Urinary bladder (tissue), 4 donors: ENCODE results near the gene TNIK. TPM values are rescaled to one million over a fixed set of nuclear protein-coding genes. Genes with fewer than 3 reads are reported as not detected.

Experiments
- DNase-seq: peaks from one replicate; pipeline ENCODE4 v3.0.0-alpha.2; 2015; ENCODE audit errors: extremely low spot score
- H3K27ac ChIP-seq: one replicate; pipeline ENCODE4 v1.5.1; 2013; ENCODE audit warnings: low read depth, mild to moderate bottlenecking, moderate library complexity
- H3K36me3 ChIP-seq: one replicate; pipeline ENCODE4 v1.6.1; 2013; ENCODE audit warnings: mild to moderate bottlenecking, moderate library complexity; ENCODE audit not compliant: insufficient read depth
- H3K4me1 ChIP-seq: one replicate; pipeline ENCODE4 v1.6.1; 2013; ENCODE audit warnings: mild to moderate bottlenecking, moderate library complexity; ENCODE audit not compliant: insufficient read depth
- H3K4me3 ChIP-seq: one replicate; pipeline ENCODE4 v1.5.1; 2013; ENCODE audit warnings: low read depth, low read length
- WGBS: extraction: QIAGEN DNeasy Blood & Tissue Kit; methylation state at CpG from one replicate; pipeline ENCODE4 v1.1.7; 2013; 5-methylcytosine and 5-hydroxymethylcytosine counted together
- polyA plus RNA-seq: library from polyadenylated mRNA; stranded (reverse); fragments of 200-250 nt; gene quantifications from one replicate; pipeline ENCODE4 v1.2.3, GENCODE V29; 2013
- total RNA-seq: library from RNA; depleted of rRNA; stranded (reverse); fragments of >200 nt; gene quantifications from one replicate; pipeline ENCODE4 v1.2.3, GENCODE V29; 2014
- donor health status: healthy with polysubstance abuse.
- donor health status: healthy.

Gene TNIK
- total and polyA plus RNA-seq, 2 donors = 6.5 to 26.6 TPM

DNA sequence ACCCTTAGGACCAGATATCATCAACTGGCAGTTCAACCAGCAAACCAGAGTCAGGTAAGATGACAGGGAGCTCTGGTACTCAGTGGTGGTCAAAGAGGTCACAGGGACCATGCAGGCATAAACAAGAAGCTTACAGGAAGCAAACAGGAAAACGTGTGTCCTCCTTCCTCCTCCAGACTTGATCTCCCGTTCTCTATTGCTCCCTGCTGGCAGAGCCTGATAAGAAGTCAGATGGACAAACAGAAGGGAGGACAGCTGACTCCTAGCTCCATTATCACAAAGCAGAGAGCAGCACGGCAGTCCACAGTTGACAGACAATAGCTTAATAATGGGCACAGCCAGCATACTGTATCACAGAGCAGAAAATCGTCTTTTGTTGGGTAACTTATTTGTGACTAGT is 277.2 kb downstream of the TNIK start:
- WGBS = 65% methylated on average over 4 of the region's 4 CpGs
- no peak overlapping the region for H3K27ac ChIP-seq
- H3K36me3 ChIP-seq = no peaks in the 10 kb centered on the region
- no peaks in the 10 kb centered on the region for H3K4me1 ChIP-seq
- H3K4me3 ChIP-seq = no peak overlapping the region
- no peak for DNase-seq

DNA sequence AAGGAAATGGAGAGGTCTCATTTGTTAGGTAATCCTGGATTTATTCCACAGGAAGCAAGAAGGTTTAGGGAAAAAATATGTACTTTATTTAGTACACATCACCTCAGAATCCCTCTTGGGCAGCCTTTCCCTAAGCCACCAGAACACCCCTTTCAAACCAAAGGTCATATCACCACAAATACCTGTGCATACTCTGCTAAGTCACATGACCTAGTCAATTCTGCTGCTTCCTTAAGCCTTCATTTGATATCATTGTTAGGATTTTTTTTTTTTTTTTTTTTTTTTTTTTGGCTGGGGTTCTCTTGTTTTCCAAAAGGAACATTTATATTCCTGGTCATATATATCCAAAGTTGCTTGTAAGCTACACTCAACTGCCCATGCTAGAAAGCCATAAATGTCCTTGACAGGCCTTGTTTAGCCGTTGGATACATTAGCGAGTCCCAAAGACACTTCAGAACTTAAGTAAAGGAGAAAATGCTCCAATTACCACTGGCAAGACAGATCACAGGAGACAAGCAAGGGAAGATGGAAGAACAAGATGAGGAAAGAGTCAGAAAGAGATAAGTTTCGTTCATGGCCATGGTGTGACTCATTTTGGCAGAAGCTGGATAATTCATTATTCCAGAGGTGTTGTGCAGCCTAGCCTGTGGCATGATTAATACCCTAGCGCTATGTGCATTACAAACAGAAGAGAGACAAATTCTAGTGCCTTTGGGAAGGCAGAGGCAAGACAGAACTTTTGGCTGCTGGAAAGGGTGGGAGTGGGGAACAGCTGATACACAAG is 278.1 kb downstream of the TNIK start:
- H3K4me1 ChIP-seq = no peaks in the 10 kb centered on the region
- no peaks in the 10 kb centered on the region for H3K36me3 ChIP-seq
- no peak for DNase-seq
- H3K4me3 ChIP-seq = no peak overlapping the region
- WGBS = 91% methylated on average over 4 of the region's 4 CpGs
- no peak overlapping the region for H3K27ac ChIP-seq

GRCh38 chr3:171178714-171179113 is 281.5 kb downstream of the TNIK start:
- no peak for DNase-seq
- no peaks in the 10 kb centered on the region for H3K4me1 ChIP-seq
- no peak overlapping the region for H3K27ac ChIP-seq
- no peaks in the 10 kb centered on the region for H3K36me3 ChIP-seq
- H3K4me3 ChIP-seq = no peak overlapping the region

DNA sequence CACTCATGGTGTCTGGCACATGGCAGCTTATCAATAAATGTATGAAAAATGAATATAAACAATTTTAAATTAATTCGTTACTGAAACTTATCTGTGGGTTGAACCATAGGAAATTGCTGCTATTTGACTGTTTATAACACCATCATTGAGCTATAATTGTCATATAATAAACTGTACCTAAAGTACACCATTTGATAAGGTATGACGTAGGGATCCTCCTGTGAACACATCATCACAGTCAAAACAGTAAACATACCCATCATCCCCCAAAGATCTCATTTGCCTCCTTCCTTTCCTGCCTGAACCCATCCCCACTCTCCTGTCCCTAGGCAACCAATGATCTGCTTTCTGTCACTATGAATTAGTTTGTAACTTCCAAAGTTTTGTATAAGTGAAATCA is 282.7 kb downstream of the TNIK start:
- Histone ChIP-seq H3K27ac (no peak overlapping the region), H3K4me3 (no peak overlapping the region), H3K4me1 (no peaks in the 10 kb centered on the region), H3K36me3 (no peaks in the 10 kb centered on the region)
- WGBS = 88% methylated on average over 2 of the region's 2 CpGs
- no peak for DNase-seq

GRCh38 chr3:171177056-171177455 is 283.1 kb downstream of the TNIK start:
- Histone ChIP-seq H3K36me3 (no peaks in the 10 kb centered on the region), H3K27ac (no peak overlapping the region), H3K4me1 (no peaks in the 10 kb centered on the region)

DNA sequence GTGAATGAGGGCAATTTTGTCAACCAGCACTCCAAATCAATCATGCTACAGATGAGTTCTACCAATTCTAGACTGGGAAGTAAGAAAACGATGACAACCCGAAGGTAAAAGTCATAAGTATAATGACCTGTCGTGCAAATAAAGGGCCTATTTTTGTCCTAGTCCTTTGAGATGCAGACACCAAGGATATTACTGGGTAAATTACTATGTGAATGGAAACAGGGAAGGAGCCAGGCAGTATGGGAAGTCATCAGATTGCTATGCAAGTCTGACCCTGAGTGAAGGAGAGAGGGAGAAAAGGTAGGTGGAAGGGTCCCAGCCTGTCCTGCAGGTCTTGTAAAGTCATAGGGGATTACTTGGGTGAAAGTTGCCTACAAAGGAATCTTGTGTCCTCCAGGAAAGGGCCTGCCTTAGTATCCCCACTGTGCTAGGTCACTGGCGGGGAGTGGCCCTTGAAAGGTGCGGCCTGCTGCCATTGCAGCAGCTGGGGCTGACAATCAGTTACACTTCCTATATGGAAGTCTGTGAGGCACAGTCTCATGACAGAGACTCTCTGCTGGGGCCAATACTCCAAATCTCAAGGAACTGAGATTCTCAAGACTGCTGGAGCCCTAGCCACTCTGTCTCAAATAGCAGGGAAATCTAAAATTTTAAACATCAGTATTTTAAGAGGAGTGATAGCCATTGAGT is 283.8 kb downstream of the TNIK start:
- DNase-seq = no peak
- peak overlapping the region; percentile 11 for H3K27ac ChIP-seq
- no peaks in the 10 kb centered on the region for H3K4me1 ChIP-seq
- H3K4me3 ChIP-seq = no peak overlapping the region
- H3K36me3 ChIP-seq = no peaks in the 10 kb centered on the region
- 61% methylated on average over 5 of the region's 5 CpGs for WGBS

More at GRCh38 chr3:171177056-171177455, 283.1 kb downstream of the TNIK start:
- no peak for DNase-seq
- WGBS = 93% methylated on average over 3 of the region's 3 CpGs
- H3K4me3 ChIP-seq = no peak overlapping the region

- DNase-seq = no peak
- Histone ChIP-seq H3K4me3 (no peak overlapping the region), H3K36me3 (no peaks in the 10 kb centered on the region), H3K4me1 (no peaks in the 10 kb centered on the region), H3K27ac (no peak overlapping the region)
- WGBS = 25% methylated on average over 7 of the region's 7 CpGs
These were observed 284.4 kb downstream of the TNIK start for GRCh38 chr3:171175741-171176234.

GRCh38 chr3:171173736-171174135 is 286.5 kb downstream of the TNIK start:
- Histone ChIP-seq H3K27ac (no peak overlapping the region), H3K4me3 (no peak overlapping the region)
- 85% methylated on average over 6 of the region's 6 CpGs for WGBS

DNA sequence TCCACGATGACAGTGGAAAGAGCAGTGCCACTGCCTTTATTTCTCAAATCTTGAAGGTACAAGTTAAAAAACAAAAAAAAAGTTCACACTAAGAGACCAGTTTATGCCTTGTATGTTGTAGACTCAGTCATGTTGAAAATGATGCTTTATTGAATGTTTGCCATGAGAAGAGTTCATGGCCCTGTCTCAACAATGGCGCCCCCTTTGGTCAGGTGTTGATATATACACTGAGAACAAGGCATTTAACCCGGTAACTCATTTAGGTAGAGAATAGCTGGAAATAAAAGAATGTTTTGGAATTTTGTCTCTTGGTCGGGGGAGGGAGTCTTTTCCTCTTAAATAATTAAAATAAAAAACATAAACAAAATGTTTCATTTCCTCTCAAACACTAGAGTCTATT is 288.1 kb downstream of the TNIK start:
- Histone ChIP-seq H3K4me1 (no peaks in the 10 kb centered on the region), H3K36me3 (no peaks in the 10 kb centered on the region), H3K4me3 (no peak overlapping the region), H3K27ac (no peak overlapping the region)
- no peak for DNase-seq
- 85% methylated on average over 4 of the region's 4 CpGs for WGBS

More at GRCh38 chr3:171173736-171174135, 286.5 kb downstream of the TNIK start:
- H3K36me3 ChIP-seq = no peaks in the 10 kb centered on the region
- no peaks in the 10 kb centered on the region for H3K4me1 ChIP-seq
- no peak for DNase-seq

- no peak overlapping the region for H3K4me3 ChIP-seq
- no peaks in the 10 kb centered on the region for H3K36me3 ChIP-seq
- no peak for DNase-seq
- H3K4me1 ChIP-seq = no peaks in the 10 kb centered on the region
- WGBS = 95% methylated on average over 1 of the region's 1 CpG
- H3K27ac ChIP-seq = no peak overlapping the region
These were observed 290.3 kb downstream of the TNIK start for GRCh38 chr3:171169866-171170265.

- Histone ChIP-seq H3K36me3 (no peaks in the 10 kb centered on the region), H3K4me3 (no peak overlapping the region), H3K27ac (no peak overlapping the region), H3K4me1 (no peaks in the 10 kb centered on the region)
- DNase-seq = no peak
- 73% methylated on average over 2 of the region's 2 CpGs for WGBS
These were observed 290.8 kb downstream of the TNIK start for GRCh38 chr3:171169443-171169842.

GRCh38 chr3:171168551-171168950 is 291.7 kb downstream of the TNIK start:
- no peak overlapping the region for H3K27ac ChIP-seq
- DNase-seq = no peak
- H3K36me3 ChIP-seq = no peaks in the 10 kb centered on the region
- WGBS = 97% methylated on average over 4 of the region's 4 CpGs
- H3K4me1 ChIP-seq = no peaks in the 10 kb centered on the region
- no peak overlapping the region for H3K4me3 ChIP-seq

GRCh38 chr3:171168086-171168485 is 292.1 kb downstream of the TNIK start:
- 82% methylated on average over 5 of the region's 5 CpGs for WGBS
- Histone ChIP-seq H3K4me3 (no peak overlapping the region), H3K27ac (no peak overlapping the region), H3K4me1 (no peaks in the 10 kb centered on the region), H3K36me3 (no peaks in the 10 kb centered on the region)
- no peak for DNase-seq

- H3K4me1 ChIP-seq = no peaks in the 10 kb centered on the region
- no peaks in the 10 kb centered on the region for H3K36me3 ChIP-seq
- no peak overlapping the region for H3K4me3 ChIP-seq
- H3K27ac ChIP-seq = no peak overlapping the region
- no peak for DNase-seq
- WGBS = 93% methylated on average over 1 of the region's 1 CpG
These were observed 294.2 kb downstream of the TNIK start for GRCh38 chr3:171165983-171166382.
